PC-9 (cell line): Measurements from ENCODE around the gene POLG2. TPM values are rescaled to one million over a fixed set of nuclear protein-coding genes. Genes with fewer than 3 reads are reported as not detected.

Experiments used
- BruUV-seq: library from RNA; stranded (reverse); fragments of 400-500 nt; replicated peaks from 2 replicates; lab custom pipeline; 2021; lab: Mats Ljungman, UMichigan
- CTCF ChIA-PET: fragments of 300-600 bp; sonication (Branson Sonifier 250); formaldehyde crosslinking; loops from one replicate; lab custom pipeline; 2022; ENCODE audit warnings: antibody characterized with exemption; lab: Charles Lee
- POLR2A ChIA-PET: fragments of 300-600 bp; sonication (Branson Sonifier 250); formaldehyde crosslinking; loops from one replicate; lab custom pipeline; 2022; ENCODE audit warnings: antibody characterized with exemption; ENCODE audit not compliant: unreplicated experiment; lab: Charles Lee
- DNase-seq, 2 experiments: peaks; one replicate each; pipeline versions ENCODE4 v3.0.0 to v3.0.0-alpha.2; 2015 to 2022; ENCODE audit warnings: mixed read lengths in 1 of 2
- H2AFZ ChIP-seq: fragments of 200-600 bp; sonication (generic); 2 replicates; pipeline ENCODE4 v1.8.1; 2017; ENCODE audit warnings: antibody characterized with exemption
- H3F3A ChIP-seq: fragments of 200-600 bp; sonication (generic); 2 replicates; pipeline ENCODE4 v1.8.1; 2017; ENCODE audit warnings: antibody characterized with exemption, mild to moderate bottlenecking, low read depth; ENCODE audit not compliant: insufficient read depth
- H3K27ac ChIP-seq: fragments of 200-600 bp; sonication (generic); 2 replicates; pipeline ENCODE4 v1.6.1; 2016; ENCODE audit warnings: mixed run types
- H3K27me3 ChIP-seq: fragments of 200-600 bp; sonication (generic); 2 replicates; pipeline ENCODE4 v1.6.1; 2016; ENCODE audit warnings: low read depth, mixed run types; ENCODE audit not compliant: insufficient read depth
- H3K36me3 ChIP-seq: fragments of 200-600 bp; sonication (generic); 2 replicates; pipeline ENCODE4 v1.6.1; 2016; ENCODE audit warnings: low read depth, mixed run types
- H3K4me1 ChIP-seq: fragments of 200-600 bp; sonication (generic); replicated peaks from 2 replicates; pipeline ENCODE4 v1.6.1; 2016; ENCODE audit warnings: mixed run types; ENCODE audit not compliant: insufficient read depth
- H3K4me2 ChIP-seq: fragments of 200-600 bp; sonication (generic); 2 replicates; pipeline ENCODE4 v1.6.1; 2017; ENCODE audit warnings: mixed run types
- H3K4me3 ChIP-seq: fragments of 200-600 bp; sonication (generic); 2 replicates; pipeline ENCODE4 v1.6.1; 2016; ENCODE audit warnings: mixed run types
- H3K79me2 ChIP-seq: fragments of 200-600 bp; sonication (generic); 2 replicates; pipeline ENCODE4 v1.6.1; 2017; ENCODE audit warnings: low read depth, mixed run types
- H3K9me2 ChIP-seq: fragments of 200-600 bp; sonication (generic); 2 replicates; pipeline ENCODE4 v1.8.1; 2017; ENCODE audit warnings: mild to moderate bottlenecking; ENCODE audit not compliant: insufficient read depth
- H3K9me3 ChIP-seq: fragments of 200-600 bp; sonication (generic); 2 replicates; pipeline ENCODE4 v1.8.1; 2016; ENCODE audit warnings: low read depth; ENCODE audit not compliant: insufficient read depth
- H4K20me1 ChIP-seq: fragments of 200-600 bp; sonication (generic); 2 replicates; pipeline ENCODE4 v1.8.1; 2017; ENCODE audit not compliant: insufficient read depth
- CTCF ChIP-seq: fragments of 200-600 bp; sonication (generic); conservative IDR thresholded peaks from 2 replicates; pipeline ENCODE4 v1.6.1; 2017; ENCODE audit warnings: mixed run types, antibody characterized with exemption, mild to moderate bottlenecking, moderate library complexity
- EZH2 ChIP-seq: fragments of 200-600 bp; sonication (generic); IDR thresholded peaks from 2 replicates; pipeline ENCODE4 v1.8.0; 2017; ENCODE audit warnings: antibody characterized with exemption, low read depth
- intact Hi-C: fragments of 100-400 bp; cut with micrococcal nuclease; formaldehyde crosslinking; loops from one replicate; pipeline ENCODE4 v1.10.0; 2022; ENCODE audit not compliant: unreplicated experiment
- total RNA-seq: library from RNA; stranded (reverse); gene quantifications from 2 replicates; pipeline ENCODE4 v1.2.3, GENCODE V29; 2021

POLG2 gene
- total RNA-seq, 1 experiment from 2014 or later = 23.3 TPM

DNA sequence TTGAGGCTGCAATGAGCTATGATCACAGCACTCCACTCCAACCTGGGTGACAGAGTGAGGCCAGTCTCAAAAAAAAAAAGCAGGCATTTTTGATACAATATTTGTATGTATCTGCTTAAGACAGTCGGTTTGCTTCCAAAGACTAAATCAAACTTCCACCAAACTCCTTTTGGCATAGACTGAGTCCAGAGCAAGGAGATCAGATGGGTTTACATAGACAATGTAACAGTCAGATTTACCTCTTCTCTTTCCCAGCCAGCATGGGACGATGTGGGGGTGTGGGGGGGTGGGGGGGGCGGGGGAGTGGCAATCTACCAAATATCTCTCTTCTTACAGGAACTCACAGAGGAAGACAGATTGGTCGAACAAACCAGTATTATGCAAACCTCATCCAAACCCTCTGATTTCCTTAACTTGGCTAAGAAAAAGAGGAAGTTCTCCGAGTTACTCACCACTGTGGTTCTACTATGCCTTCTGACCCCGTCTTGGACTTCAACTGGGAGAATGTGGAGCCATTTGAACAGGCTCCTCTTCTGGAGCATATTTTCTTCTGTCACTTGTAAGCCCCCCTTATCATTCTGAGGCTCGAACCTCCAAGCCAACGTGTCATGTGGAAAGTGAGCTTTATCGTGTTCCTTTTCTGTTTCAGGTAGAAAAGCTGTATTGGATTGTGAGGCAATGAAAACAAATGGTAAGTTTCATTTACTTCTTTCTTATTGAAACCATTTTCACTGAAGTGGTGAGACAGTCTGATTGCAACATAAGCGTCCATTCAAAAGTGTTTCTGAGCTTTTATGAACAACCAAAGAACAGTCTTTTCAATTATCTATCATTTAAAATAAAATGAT is 48.0 kb downstream of the POLG2 start, which contains the start of gene MILR1:
Gene MILR1 (plus strand): TSS at position 451 of the 848 bp plus-strand sequence. CDS start 54 bp downstream, at position 505.
- ChIA-PET CTCF (interaction anchor here (0.5 to 0.8 kb wide), 4 partner anchors 33 to 677 kb away, joined by 3 to 5 read pairs (median 3); partner anchors contain the start of gene CEP95), POLR2A (interaction anchor here (0.6 kb wide), 1 partner anchor 29 kb away, joined by 4 read pairs; no protein-coding TSS in a partner anchor)
- peaks cover 44% of the 10 kb centered on the region for H3K4me1 ChIP-seq
- peak within 1 kb of the TSS; percentile 67; the same call in 1 of the 2 replicates for H2AFZ ChIP-seq
- H3K4me2 ChIP-seq = peak within 1 kb of the TSS; percentile 87
- intact Hi-C loops = no loop called here
- no peaks in the 10 kb centered on the region; the same call in 1 of the 2 replicates for H3K9me3 ChIP-seq
- DNase-seq = peak; percentile 39 to 97
- TF ChIP-seq CTCF = no peak
- TF ChIP-seq EZH2 = no peak
- H3K36me3 ChIP-seq = peaks cover 21% of the 10 kb centered on the region
- H4K20me1 ChIP-seq = no peaks in the 10 kb centered on the region
- no TSS peak for BruUV-seq
- H3K9me2 ChIP-seq = no peaks in the 10 kb centered on the region
- no peaks in the 10 kb centered on the region for H3K27me3 ChIP-seq
- peak within 1 kb of the TSS; percentile 98 for H3K27ac ChIP-seq
- peaks cover 15% of the 10 kb centered on the region for H3K79me2 ChIP-seq
- H3F3A ChIP-seq = peaks cover 36% of the 10 kb centered on the region
- peak within 1 kb of the TSS; percentile 55 for H3K4me3 ChIP-seq

- POLR2A ChIA-PET = no interaction called here
Measured at GRCh38 chr17:64447526-64447925, 49.3 kb downstream of the POLG2 start.

More at GRCh38 chr17:64447526-64447925, 49.3 kb downstream of the POLG2 start:
- H3K27ac ChIP-seq = peak overlapping the region; percentile 98
- H3F3A ChIP-seq = peaks cover 50% of the 10 kb centered on the region
- no TSS peak for BruUV-seq
- H2AFZ ChIP-seq = no peak overlapping the region
- CTCF ChIA-PET = interaction anchor here (0.7 kb wide), 2 partner anchors 44 to 219 kb away, joined by 5 read pairs; no protein-coding TSS in a partner anchor
- H3K4me2 ChIP-seq = no peak overlapping the region
- TF ChIP-seq EZH2 = no peak
- TF ChIP-seq CTCF = no peak
- intact Hi-C loops = no loop called here
- peaks cover 15% of the 10 kb centered on the region for H3K79me2 ChIP-seq
- H3K36me3 ChIP-seq = peaks cover 15% of the 10 kb centered on the region
- no peaks in the 10 kb centered on the region for H3K9me2 ChIP-seq
- H3K4me1 ChIP-seq = peaks cover 55% of the 10 kb centered on the region
- no peak overlapping the region for H3K4me3 ChIP-seq
- no peak for DNase-seq
- H3K9me3 ChIP-seq = no peaks in the 10 kb centered on the region; the same call in 1 of the 2 replicates
- no peaks in the 10 kb centered on the region for H4K20me1 ChIP-seq
- no peaks in the 10 kb centered on the region for H3K27me3 ChIP-seq
